ENCODE measurements around the gene SMIM24.
"Not testable (repeated sequence)": the region's sequence is repeated elsewhere in the genome, so short reads cannot be mapped to it uniquely, and the experiment has no call there.

Gene SMIM24

GRCh38 chr19:3454656-3455392 lies 25.5 kb downstream of the SMIM24 start:
- DNase-seq, result no peak

DNA sequence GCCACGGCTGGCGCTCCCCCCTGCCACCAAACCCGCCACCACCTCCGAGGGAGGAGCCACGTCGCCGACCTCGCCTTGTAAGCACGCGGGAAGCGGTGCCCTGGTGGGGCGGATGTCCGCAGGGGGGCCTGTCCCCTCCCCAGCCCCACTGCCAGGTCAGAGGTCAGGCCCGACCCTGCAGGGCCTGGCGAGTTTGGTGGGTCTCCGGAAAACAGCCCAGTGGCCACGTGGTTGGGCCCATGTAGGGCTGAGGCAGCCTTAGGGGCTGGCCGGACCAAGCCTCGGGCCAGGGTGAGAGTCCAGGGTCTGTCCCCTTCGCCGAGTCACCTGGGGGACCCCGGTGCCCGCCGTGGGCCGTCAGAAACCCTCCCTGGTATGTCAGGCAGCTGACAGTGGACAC lies 26.5 kb downstream of the SMIM24 start:
- DNase-seq, result no peak

GRCh38 chr19:3452942-3453214 lies 27.4 kb downstream of the SMIM24 start:
- DNase-seq, result not testable (repeated sequence)

DNA sequence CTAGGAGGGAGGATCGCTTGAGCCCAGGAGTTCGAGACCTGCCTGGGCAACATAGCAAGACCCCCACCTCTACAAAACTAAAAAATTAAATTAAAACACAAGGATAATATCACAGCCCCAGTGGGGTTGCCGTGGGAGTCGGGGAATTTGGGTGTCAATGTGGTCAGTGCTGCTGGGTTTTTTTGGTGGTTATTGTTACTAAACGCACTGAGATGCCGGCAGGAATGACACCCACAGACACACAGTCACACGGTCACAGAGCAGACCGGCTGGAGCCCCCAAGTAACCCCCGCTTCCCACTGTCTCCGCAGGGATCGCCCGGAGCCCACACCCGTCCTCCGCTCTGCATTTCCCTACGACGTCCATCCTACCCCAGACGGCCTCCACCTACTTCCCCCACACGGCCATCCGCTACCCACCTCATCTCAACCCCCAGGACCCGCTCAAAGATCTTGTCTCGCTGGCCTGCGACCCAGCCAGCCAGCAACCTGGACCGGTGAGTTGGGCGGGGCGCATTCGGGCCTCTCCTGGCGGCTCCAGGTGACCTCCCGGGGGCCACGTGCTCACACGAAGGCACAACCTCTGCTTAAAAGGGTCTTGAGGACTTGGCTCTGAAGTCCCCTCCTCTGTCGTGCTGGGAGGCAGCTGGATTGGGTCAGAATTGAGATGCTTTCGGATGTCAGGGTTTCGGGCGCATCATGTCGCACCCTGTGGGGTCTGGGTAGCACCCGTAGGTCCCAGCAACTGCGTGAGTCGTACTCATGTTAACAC lies 28.0 kb downstream of the SMIM24 start:
- no peak for DNase-seq

GRCh38 chr19:3451451-3451866 lies 28.9 kb downstream of the SMIM24 start:
- no peak for DNase-seq

DNA sequence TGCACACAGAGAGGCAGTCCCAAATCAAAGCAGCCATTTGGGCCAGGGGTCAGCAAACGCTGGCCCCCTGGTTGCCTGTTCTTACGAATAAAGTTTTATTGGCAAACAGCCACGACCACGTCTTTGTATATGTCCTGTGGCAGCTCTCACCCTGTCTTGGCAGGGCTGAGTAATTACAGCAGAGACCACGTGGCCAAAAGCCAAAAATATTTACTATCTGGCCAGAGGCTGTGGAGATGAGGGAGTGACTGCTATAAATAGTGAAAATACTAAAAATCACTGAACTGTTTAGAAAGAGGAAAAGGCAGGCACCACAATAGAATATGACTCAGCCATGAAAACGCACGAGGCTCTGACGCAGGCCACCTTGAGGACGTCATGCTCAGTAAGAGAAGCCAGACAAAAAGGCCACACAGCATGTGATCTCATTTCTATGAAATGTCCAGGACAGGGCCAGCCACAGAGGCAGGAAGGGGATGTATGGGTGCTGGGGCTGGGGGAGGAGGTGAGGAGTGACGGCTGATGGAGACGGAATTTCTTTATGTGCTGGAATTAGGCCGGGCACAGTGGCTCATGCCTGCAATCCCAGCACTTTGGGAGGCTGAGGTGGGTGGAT lies 29.4 kb downstream of the SMIM24 start:
- no peak for DNase-seq

- DNase-seq, result no peak
Observed at GRCh38 chr19:3448616-3449334, 31.6 kb downstream of the SMIM24 start.

- not testable (repeated sequence) for DNase-seq
Observed at GRCh38 chr19:3446657-3447056, 33.7 kb downstream of the SMIM24 start.

DNA sequence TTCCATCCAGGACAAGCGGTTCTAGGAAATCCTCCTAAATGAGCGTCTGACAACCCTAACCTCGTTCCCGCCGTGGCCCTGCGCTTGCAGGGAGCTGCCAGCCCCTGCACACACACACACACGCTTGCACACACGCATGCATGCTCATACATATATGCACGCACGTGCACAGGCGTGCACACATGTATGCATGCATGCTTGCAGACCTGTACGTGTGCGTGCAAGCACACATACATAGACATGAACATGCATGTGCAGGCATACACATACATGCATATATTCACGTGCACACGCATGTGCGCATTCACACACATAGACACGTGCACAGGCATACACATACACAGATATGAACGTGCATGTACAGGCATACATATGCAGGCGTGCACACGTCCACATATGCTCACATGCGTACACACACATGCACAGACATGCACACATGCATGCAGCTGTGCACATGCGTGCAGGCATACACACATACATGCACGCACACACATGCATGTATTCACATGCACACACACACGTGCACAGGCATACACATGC lies 35.6 kb downstream of the SMIM24 start:
- no peak for DNase-seq

GRCh38 chr19:3443840-3444694 lies 36.3 kb downstream of the SMIM24 start:
- DNase-seq, result no peak

DNA sequence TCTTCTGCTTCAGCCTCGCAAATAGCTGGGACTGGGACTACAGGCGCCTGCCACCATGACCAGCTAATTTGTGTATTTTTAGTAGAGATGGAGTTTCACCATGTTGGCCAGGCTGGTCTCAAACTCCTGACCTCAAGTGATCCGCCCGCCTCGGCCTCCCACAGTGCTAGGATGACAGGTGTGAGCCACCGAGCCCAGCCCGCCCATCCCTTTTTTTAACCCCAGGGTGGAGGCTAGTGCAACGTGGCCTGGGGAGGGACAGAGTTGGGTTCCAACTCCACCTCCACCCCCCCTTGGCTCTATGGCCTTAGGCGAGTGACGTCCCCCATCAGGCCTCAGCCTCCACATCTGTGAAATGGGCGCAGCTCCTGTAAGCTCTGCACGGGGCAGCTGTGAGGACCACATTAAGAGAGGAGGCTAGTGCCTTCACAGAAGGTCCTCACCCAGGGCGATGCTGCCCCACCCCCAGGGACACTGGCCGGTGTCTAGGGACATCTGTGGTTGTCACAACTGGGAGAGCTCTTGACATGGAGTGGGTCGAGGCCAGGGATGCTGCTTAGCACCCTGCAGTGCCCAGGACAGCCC lies 37.7 kb downstream of the SMIM24 start:
- DNase-seq, result no peak

- DNase-seq, result no peak
Observed at GRCh38 chr19:3441986-3442329, 38.4 kb downstream of the SMIM24 start.

DNA sequence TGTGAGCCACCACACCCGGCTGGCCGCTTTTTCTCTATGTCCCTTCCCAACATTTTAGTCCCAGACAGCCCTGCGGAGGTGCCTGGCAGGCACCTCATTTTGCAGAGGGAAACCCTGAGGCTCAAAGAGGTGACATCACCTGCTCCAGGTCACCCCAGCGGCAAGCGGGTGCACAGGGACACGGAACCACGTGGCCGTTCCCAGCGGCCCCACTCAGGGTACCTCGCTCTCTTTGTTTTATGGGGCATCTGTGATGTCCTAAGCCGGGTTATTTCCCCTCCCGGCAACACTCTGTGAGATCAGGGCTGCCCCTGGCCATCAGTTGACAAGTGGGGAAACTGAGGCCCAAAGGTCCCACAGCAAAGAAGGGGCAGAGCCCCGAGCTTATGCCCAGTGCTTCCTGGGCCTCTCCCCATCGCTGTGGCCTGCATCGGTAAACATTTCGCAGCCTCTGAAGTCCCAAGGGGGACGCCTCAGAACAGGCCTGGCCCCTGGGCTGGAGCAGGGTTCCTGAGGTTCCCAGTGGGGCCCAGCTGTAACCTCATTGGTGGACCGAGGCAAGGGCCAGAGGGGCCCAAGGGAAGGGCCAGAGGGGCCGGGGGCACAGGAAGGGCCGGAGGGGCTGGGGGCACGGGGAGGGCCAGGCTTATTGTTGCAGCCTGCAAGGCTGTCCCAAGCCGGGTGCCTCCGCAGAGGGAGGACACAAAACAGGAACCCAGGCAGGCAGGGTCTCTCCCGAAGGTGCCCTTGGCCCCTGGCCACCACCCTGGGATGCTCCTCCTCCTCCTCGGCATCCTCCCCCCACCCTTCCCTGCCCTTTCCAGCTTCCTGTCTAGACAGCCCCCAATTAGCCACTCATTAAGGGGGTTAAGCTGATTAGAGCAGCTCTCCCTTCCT lies 39.0 kb downstream of the SMIM24 start:
- DNase-seq, result no peak

DNA sequence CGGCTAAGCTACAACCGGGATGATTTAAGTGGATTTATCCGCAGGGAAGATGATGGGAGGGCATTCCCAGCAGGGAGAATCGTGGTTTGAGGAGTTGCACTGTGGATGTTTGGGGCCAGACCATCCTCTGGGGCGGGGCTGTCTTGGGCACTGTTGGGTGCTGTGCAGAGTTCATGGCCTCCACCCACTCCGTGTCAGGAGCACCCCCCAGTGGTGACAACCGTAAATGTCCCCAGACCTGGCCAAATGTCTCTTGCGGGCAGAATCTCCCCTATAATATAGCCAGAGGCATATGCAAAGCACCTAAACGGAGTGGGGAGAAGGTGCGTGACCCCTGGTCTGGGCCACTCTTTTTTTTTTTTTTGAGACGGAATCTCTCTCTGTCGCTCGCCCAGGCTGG lies 40.2 kb downstream of the SMIM24 start:
- no peak for DNase-seq

DNA sequence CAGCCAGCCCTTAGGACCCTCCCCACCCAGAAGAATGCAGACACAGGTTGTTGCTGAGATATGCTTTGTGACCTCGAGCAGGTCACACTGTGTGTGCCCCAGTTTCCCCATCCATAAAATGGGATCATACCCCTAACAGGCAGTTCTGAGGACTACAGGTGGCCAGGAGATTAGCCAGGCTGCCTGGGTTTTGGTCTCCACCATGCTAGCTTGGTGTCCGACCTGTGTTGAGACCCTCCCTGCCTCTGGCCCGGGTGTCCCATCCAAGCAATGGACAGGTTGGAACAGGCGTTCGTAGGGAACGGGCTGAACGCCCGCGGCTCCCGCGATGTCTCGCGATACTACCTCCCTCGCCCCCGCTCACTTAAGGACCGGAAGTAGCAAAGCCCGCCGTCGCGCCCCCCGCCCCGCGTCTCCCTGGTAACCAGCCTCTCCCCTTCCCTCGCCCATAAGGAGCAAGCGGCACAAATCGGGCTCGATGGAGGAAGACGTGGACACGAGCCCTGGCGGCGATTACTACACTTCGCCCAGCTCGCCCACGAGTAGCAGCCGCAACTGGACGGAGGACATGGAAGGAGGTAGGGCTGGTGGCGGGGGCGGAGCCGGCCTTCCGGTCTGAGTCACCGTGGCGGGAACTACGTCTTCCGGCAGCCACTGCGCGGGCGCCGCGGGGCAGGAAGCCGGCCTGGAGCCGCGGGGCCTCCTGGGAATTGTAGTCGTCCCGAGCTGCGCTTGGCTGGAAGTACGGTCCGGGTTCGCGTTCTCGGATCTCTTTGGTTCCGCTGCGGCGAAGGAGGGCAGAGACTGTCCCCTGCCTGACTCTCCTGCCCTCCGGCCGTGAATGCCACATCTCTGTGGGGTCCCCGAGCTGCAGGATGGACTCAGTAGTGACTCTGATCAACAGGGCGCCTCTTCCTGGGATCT lies 45.4 kb downstream of the SMIM24 start:
- peak; percentile 82 for DNase-seq

- DNase-seq, result no peak
Observed at GRCh38 chr19:3433805-3434540, 46.4 kb downstream of the SMIM24 start.

DNA sequence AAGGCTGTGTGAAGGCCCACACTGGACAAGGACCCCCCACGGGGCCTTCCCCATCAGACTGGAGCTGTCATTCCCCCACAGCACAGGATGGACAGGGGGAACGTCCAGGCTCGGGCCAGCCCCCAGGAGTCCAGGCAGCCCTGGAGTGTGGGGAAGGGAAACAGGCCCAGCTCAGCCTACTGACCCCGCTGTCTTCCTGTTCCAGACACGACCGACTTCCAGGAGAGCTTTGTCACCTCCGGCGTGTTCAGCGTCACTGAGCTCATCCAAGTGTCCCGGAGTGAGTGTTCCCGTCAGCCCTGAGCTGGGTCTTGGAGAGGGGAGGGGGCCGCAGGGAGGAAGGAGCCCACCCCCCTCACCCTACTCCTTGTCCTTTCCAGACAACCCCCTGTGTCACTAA lies 47.0 kb downstream of the SMIM24 start:
- no peak for DNase-seq

DNA sequence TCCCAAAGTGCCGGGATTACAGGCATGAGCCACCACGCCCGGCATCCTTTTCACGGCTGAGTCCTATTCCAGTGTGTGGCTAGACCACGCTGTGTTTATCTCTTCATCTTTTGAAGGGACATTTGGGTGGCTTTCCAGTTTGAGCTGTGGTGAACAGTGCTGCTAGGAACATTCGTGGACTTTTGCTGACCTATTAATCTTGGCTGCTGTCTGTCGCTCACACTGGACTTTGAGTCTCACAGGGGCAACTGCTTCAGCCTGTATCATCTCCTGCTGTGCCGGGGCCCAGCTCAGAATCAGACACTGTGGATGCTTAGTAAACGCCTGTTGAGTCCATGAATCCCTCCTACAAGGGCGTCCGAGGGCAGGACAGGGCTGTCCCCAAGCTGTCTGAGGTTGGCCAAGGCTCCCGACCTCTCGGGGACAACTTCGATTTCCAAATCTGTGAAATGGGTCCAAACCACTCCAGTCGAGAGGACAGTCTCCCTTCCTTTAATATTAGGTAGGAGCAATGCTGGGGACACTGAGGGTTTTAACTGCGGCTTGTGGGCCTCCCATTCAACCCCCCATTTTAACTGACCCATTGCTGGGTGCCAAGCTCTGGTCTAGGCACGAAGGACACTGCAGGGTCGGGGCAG lies 48.4 kb downstream of the SMIM24 start:
- no peak for DNase-seq

DNA sequence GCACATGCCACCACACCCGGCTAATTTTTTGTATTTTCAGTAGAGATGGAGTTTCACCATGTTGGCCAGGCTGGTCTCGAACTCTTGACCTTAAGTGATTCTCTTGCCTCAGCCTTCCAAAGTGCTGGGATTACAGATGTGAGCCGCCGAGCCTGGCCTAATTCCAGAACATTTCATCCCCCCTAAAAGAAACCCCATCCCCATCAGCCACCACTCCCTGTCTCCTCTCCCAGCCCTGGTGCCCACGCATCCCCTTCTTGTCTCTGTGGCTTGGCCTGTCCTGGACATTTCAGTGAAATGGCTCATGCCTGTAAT lies 50.0 kb downstream of the SMIM24 start:
- DNase-seq, result not testable (repeated sequence)
